A549 (cell line): ENCODE measurements around the gene MT1B. TPM values are rescaled to one million over a fixed set of nuclear protein-coding genes. Genes with fewer than 3 reads are reported as not detected.
A peak's percentile ranks its signal among the peaks of the same experiment; 100 is the strongest.
"Not testable (repeated sequence)": the region's sequence is repeated elsewhere in the genome, so short reads cannot be mapped to it uniquely, and the experiment has no call there.

Source experiments
- ATAC-seq, 2 experiments: fragments of 200-7000 bp in 1 of 2; fragments of >200 bp in 1 of 2; cut with Nextera tagmentation in 1 of 2; cut with Tn5 transposase in 1 of 2; 3 replicates each; pipeline versions ENCODE4 v1.8.0 to v1.9.1; 2018 to 2020; ENCODE audit warnings: mild to moderate bottlenecking in 1 of 2, moderate library complexity in 1 of 2
- CTCF ChIA-PET: fragments of 300-600 bp; sonication (Branson Sonifier 250); formaldehyde crosslinking; extraction: SDS; loops from one replicate; lab custom pipeline; 2021; ENCODE audit warnings: antibody characterized with exemption, inconsistent platforms; lab: Yijun Ruan, JAX
- POLR2A ChIA-PET: fragments of 350-600 bp; formaldehyde crosslinking; extraction: SDS; loops from one replicate; lab custom pipeline; 2021; ENCODE audit warnings: antibody characterized with exemption, inconsistent platforms; lab: Yijun Ruan, JAX
- DNase-seq, 2 experiments: peaks; one replicate each; pipeline versions ENCODE4 v3.0.0 to v3.0.0-alpha.2; 2011 to 2016; ENCODE audit warnings: low read depth in 1 of 2, low spot score in 1 of 2
- FAIRE-seq: peaks from 2 replicates; lab custom pipeline; 2011; peaks lifted over from hg19 to GRCh38; lab: Jason Lieb, UNC
- H3K27ac ChIP-seq, 2 experiments: fragments of >200 bp; sonication (Bioruptor Twin); formaldehyde crosslinking; 3 replicates each; pipeline ENCODE4 v1.5.1; 2016 to 2017
- H3K4me1 ChIP-seq: fragments of >200 bp; sonication (Bioruptor Twin); formaldehyde crosslinking; 3 replicates; pipeline ENCODE4 v1.6.1; 2016
- H3K4me2 ChIP-seq: fragments of >200 bp; sonication (Bioruptor Twin); formaldehyde crosslinking; 3 replicates; pipeline ENCODE4 v1.6.1; 2016
- H3K4me3 ChIP-seq: fragments of >200 bp; sonication (Bioruptor Twin); formaldehyde crosslinking; 3 replicates; pipeline ENCODE4 v1.5.1; 2016
- H3K9me3 ChIP-seq: fragments of >200 bp; sonication (Bioruptor Twin); formaldehyde crosslinking; 3 replicates; pipeline ENCODE4 v1.6.1; 2016
- BCL3 ChIP-seq: fragments of >200 bp; sonication (Bioruptor Twin); formaldehyde crosslinking; IDR thresholded peaks from 3 replicates; pipeline ENCODE4 v1.6.1; 2016
- CEBPB ChIP-seq, 2 experiments: fragments of >200 bp in 1 of 2; sonication (Bioruptor Twin) in 1 of 2; formaldehyde crosslinking in 1 of 2; IDR thresholded peaks; 2 replicates each; pipeline ENCODE4 v1.6.1; 2012 to 2016
- CHD2 ChIP-seq: fragments of 150-350 bp; IDR thresholded peaks from 2 replicates; pipeline ENCODE4 v1.6.1; 2014; ENCODE audit warnings: low read length; ENCODE audit not compliant: partially characterized antibody
- CTCF ChIP-seq: fragments of >200 bp; sonication (Bioruptor Twin); formaldehyde crosslinking; IDR thresholded peaks from 3 replicates; pipeline ENCODE4 v1.5.1; 2016
- FOSB ChIP-seq: fragments of 250-450 bp; sonication (Bioruptor Pico); IDR thresholded peaks from 2 replicates; pipeline ENCODE4 v1.5.0; 2020; ENCODE audit warnings: mild to moderate bottlenecking, moderate library complexity
- HOXA7 ChIP-seq: fragments of 250-450 bp; sonication (Bioruptor Pico); IDR thresholded peaks from 2 replicates; pipeline ENCODE4 v1.5.0; 2020; ENCODE audit warnings: mild to moderate bottlenecking, moderate library complexity
- KDM1A ChIP-seq: fragments of 200-600 bp; sonication (generic); IDR thresholded peaks from 2 replicates; pipeline ENCODE4 v1.6.1; 2016; ENCODE audit warnings: low read depth, mild to moderate bottlenecking
- NPAS2 ChIP-seq: fragments of 250-450 bp; sonication (Bioruptor Pico); IDR thresholded peaks from 2 replicates; pipeline ENCODE4 v1.8.0; 2022; ENCODE audit warnings: mild to moderate bottlenecking, moderate library complexity, borderline replicate concordance
- RAD21 ChIP-seq, 2 experiments: fragments of >200 bp in 1 of 2; sonication (Bioruptor Twin) in 1 of 2; formaldehyde crosslinking in 1 of 2; IDR thresholded peaks in 1 of 2; conservative IDR thresholded peaks in 1 of 2; 2 replicates in 1 of 2; 3 replicates in 1 of 2; pipeline ENCODE4 v1.6.1; 2012 to 2018; ENCODE audit warnings: inconsistent platforms in 1 of 2
- SMC3 ChIP-seq: fragments of >200 bp; sonication (Bioruptor Twin); formaldehyde crosslinking; IDR thresholded peaks from 3 replicates; pipeline ENCODE4 v1.6.1; 2018; ENCODE audit warnings: inconsistent platforms
- ZNF302 ChIP-seq: fragments of 250-450 bp; sonication (Bioruptor Pico); IDR thresholded peaks from 2 replicates; pipeline ENCODE4 v1.9.0; 2021; ENCODE audit warnings: inconsistent platforms, mild to moderate bottlenecking, moderate library complexity
- WGBS: methylation state at CpG from one replicate; pipeline ENCODE4 v1.1.6; 2017; ENCODE audit errors: missing lambda C conversion rate; 5-methylcytosine and 5-hydroxymethylcytosine counted together
- polyA plus RNA-seq, 4 experiments: library from polyadenylated mRNA; depleted of rRNA in 3 of 4; stranded (reverse); fragments of >200 nt; fragmentation: RNase III in 1 of 4; extraction: RNeasy Plus Mini Kit Qiagen cat#74134 plus additional on column Dnase treatment in 1 of 4; gene quantifications; 2 replicates in 3 of 4; 3 replicates in 1 of 4; pipeline ENCODE4 v1.2.3, GENCODE V29; 2011 to 2017

The MT1B gene
- polyA plus RNA-seq, 2 of the 4 experiments (the other 2 are of a cell fraction), result not detected

GRCh38 chr16:56672171-56672570 is 20.5 kb downstream of the MT1B start:
- CTCF ChIA-PET, result interaction anchor here (1.7 to 4.9 kb wide), 3 partner anchors 14 to 61 kb away, joined by 6 to 51 read pairs (median 7); partner anchors contain the start of gene MT1F
- H3K9me3 ChIP-seq, ATAC-seq, H3K4me1 ChIP-seq, H3K27ac ChIP-seq, FAIRE-seq, H3K4me2 ChIP-seq, DNase-seq, H3K4me3 ChIP-seq, POLR2A ChIA-PET: not testable (repeated sequence)
- WGBS, result 60% methylated on average over 3 of the region's 3 CpGs

GRCh38 chr16:56672761-56673536 is 21.3 kb downstream of the MT1B start:
- ChIA-PET POLR2A (no interaction called here), CTCF (interaction anchor here (0.8 to 4.9 kb wide), 16 partner anchors 10 to 239 kb away, joined by 3 to 51 read pairs (median 6); partner anchors contain the start of genes MT1F, MT1X and MT2A)
- 76% methylated on average over 11 of the region's 11 CpGs for WGBS
- Histone ChIP-seq H3K4me3 (no peak overlapping the region), H3K9me3 (no peaks in the 10 kb centered on the region), H3K4me2 (no peak overlapping the region), H3K27ac (no peak overlapping the region), H3K4me1 (no peaks in the 10 kb centered on the region)
- ATAC-seq (no peak), FAIRE-seq (no peak), DNase-seq (no peak)
- TF ChIP-seq ZNF302 (CRISPR knock-in tag), result no peak
- 0 out of 4 replicates have a peak, but pooled peaks of 1 of the 2 experiments have one; percentile 25 for TF ChIP-seq CEBPB (IDR thresholded peaks at IDR 0.05)

- ATAC-seq (peak; percentile 73 to 89; a peak in 5 of 6 replicates), FAIRE-seq (no peak), DNase-seq (peak in 1 of 2 experiments; percentile 54)
- ChIA-PET POLR2A (no interaction called here), CTCF (interaction anchor here (0.7 to 4.9 kb wide), 22 partner anchors 9 to 270 kb away, joined by 3 to 51 read pairs (median 4); partner anchors contain the start of genes MT1E, MT1X and MT2A)
- WGBS, result 49% methylated on average over 12 of the region's 12 CpGs
- no peak for TF ChIP-seq HOXA7 (CRISPR knock-in tag)
- TF ChIP-seq BCL3, result no peak
- no peak for TF ChIP-seq FOSB (CRISPR knock-in tag)
- peak; percentile 70 to 77 for TF ChIP-seq RAD21 (conservative IDR thresholded peaks at IDR 0.05 in 1 of 2, IDR thresholded peaks at IDR 0.05 in 1 of 2)
- TF ChIP-seq KDM1A, result no peak
- no peak for TF ChIP-seq CHD2
- TF ChIP-seq CTCF, result peak; percentile 53
- no peak for TF ChIP-seq NPAS2
- peak; percentile 79 for TF ChIP-seq SMC3
- H3K4me3 ChIP-seq, result no peak overlapping the region
- no peak overlapping the region for H3K27ac ChIP-seq
- no peaks in the 10 kb centered on the region for H3K9me3 ChIP-seq
- no peak overlapping the region for H3K4me2 ChIP-seq
- H3K4me1 ChIP-seq, result no peaks in the 10 kb centered on the region
Observed at GRCh38 chr16:56673921-56674320, 22.2 kb downstream of the MT1B start.

- ATAC-seq, result not testable (repeated sequence)
Observed at GRCh38 chr16:56674570-56674969, 22.9 kb downstream of the MT1B start.

More at GRCh38 chr16:56674570-56674969, 22.9 kb downstream of the MT1B start:
- H3K9me3 ChIP-seq, DNase-seq, H3K4me2 ChIP-seq, H3K4me1 ChIP-seq, FAIRE-seq, H3K4me3 ChIP-seq, POLR2A ChIA-PET, H3K27ac ChIP-seq: not testable (repeated sequence)
- CTCF ChIA-PET, result interaction anchor here (0.7 to 4.9 kb wide), 16 partner anchors 9 to 269 kb away, joined by 3 to 51 read pairs (median 4); partner anchors contain the start of genes MT1E and MT1X
- WGBS, result 76% methylated on average over 6 of the region's 6 CpGs
